HG02678 (cell line): ENCODE data around the gene AHSP.
"Not testable (repeated sequence)": the region's sequence is repeated elsewhere in the genome, so short reads cannot be mapped to it uniquely, and the experiment has no call there.

Source experiments
- ATAC-seq: cut with Tn5 transposase; IDR thresholded peaks from one replicate; pipeline ENCODE4 v1.9.1; 2021; ENCODE audit warnings: mild to moderate bottlenecking, moderate library complexity; ENCODE audit not compliant: unreplicated experiment

The AHSP gene

DNA sequence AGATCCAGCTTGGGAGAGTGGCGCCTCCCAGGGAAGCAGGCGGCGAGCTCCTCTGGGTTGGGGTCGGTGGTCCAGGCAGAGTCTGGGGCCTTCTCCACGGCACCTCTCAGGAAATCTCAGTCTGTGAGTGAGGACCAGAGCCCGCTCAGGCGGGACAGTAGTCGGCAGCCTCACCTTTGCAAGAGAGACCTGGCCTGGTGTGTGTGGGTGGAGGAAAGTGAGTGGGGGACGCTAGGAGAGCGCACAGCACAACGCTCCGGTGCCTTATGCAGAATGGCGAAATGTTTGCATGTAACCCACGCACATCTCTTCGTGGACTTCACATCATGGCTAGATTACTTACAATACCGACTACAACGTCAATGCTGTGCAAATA is 2.2 kb downstream of the AHSP start:
- no peak for ATAC-seq

DNA sequence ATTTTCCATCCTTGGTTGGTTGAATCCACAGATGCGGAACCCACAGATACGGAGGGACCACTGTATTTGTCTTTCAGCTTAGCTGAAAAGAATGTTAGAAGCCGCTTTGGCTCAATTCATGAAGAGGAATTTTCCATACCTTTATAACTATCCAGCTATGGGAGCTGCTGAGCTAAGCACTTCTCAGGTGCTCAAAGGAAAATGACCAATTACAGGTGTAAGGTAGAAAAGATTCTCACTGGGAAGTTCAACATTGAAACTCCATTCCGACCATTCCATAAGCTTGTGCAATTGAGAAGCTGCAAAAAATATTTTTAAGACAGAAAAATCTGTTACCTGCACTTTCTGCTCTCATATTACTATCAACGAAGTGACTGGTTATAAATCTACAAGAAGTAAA is 2.7 kb downstream of the AHSP start:
- ATAC-seq, result no peak

DNA sequence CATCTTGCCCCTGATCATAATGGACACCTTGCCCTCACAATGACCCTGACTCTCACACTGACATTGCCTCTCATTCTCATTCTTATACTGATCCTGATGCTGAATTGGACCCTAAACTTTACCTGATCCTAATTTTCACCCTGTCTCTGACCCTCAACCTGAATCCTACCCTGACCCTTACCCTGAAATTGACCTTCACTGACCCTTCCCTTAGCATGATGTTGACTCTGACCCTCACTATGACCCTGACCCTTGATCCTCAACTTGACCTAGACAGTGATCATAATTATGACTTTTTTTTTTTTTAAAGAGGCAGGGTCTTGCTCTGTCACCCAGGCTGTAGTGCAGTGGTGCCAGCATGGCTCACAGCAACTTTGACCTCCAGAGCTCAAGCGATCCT is 3.4 kb downstream of the AHSP start:
- ATAC-seq, result no peak

DNA sequence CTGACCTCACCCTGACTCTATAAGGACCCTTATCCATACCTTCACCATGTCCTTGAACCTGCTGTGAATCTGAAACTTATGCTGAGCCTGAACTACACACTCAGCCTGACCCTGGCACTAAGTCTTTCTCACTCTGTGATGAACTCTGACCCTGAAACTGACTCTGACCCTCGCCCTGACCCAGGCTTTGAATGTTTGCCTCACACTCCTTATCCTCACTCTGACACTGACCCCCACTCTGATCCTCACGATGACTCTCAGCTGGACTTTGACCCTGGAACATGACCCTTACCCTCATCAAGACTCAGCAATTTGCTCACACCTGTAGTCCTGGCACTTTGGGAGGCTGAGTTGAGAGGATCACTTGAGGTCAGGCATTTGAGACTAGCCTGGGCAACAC is 4.4 kb downstream of the AHSP start:
- no peak for ATAC-seq

- no peak for ATAC-seq
These were observed 5.2 kb downstream of the AHSP start for GRCh38 chr16:31532896-31533295.

GRCh38 chr16:31535737-31536136 is 8.0 kb downstream of the AHSP start:
- no peak for ATAC-seq

DNA sequence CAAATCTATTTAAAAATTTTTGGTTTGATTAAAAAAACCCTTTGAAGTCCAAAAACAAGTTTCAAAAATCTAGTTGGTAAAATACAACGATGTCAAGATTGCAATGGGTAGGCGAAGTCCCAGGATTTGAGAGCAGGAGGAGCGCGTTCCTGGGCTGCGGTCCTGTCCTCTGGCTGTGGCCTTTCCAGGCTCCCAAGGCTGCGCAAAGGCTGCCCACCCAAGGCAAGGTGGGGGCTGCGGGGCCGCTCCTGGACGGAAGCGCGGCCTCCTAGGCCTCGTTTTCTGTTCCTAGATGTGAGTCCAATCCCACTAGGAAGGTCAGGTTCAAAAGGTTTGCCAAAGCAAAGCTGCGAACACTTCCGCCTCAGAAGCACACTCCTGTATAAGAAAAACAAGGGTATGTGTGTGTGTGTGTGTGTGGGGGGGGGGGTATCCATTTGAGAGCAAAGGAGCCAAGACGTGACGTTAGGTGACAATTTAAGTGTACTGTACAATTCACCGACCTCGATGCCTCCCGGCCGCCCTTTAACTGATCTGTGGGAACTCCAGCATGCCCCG is 9.2 kb downstream of the AHSP start:
- ATAC-seq, result no peak

DNA sequence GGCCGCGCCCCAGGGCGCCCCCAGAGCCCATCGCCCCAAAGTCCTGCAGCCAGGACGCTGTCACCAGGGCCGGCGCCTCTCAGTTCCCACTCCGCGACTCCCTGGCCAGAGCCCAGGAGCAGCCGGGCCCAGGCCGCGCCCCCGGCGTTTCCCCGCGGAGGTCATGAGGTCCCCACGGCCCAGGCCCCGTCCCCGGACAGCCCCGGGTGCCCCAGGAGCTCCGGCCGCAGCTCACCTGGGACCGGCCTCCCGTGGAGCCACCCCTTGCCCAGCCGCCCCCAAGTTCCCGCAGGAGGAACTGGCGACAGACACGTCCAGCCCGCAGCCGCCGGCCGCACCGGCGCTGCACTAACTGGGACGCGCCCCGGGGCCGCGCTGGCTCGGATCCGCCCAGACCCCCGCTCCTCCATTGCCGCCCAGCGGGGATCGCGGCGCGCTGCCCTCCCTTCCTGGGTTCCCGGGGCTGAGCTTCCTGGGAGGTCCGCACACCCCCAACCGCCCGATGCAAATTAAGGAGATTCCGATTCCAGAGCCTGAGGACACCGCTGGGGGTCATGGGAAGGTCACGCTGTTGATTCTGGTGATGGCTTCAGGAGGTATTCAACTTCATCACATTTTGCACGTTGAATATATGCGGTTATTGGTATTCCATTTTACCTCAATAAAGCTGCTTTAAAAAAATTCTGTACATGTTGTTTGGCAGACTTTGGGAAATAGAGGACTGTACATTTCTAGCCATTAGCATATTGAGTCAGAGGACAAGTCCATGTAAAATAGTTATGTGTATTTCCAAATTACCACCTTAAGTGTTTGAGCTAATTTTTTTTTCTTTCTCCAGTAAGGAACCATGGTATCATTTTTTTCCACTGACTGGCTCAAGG is 9.9 kb downstream of the AHSP start:
- ATAC-seq, result no peak

DNA sequence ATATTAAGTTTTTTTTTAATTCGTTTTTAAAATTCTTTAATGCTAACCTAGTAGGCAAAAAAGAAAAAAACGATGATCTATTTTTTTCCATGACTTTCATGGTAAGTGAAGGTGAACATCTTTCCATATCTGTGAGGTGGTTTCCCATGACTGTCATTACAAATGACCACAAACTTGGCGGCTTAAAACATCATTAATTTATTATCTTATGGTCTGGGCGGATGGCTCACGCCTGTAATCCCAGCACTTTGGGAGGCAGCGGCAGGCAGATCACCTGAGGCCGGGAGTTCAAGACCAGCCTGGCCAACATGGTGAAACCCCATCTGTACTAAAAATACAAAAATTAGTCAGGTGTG is 10.5 kb downstream of the AHSP start:
- not testable (repeated sequence) for ATAC-seq

- not testable (repeated sequence) for ATAC-seq
These were observed 12.1 kb downstream of the AHSP start for GRCh38 chr16:31539762-31540161.

- ATAC-seq, result no peak
These were observed 15.1 kb downstream of the AHSP start for GRCh38 chr16:31542763-31543162.

- ATAC-seq, result no peak
These were observed 33.9 kb downstream of the AHSP start for GRCh38 chr16:31561426-31562233.

GRCh38 chr16:31568577-31569359 is 41.1 kb downstream of the AHSP start:
- no peak for ATAC-seq

GRCh38 chr16:31569360-31569717 is 41.6 kb downstream of the AHSP start:
- no peak for ATAC-seq

- ATAC-seq, result no peak
These were observed 45.1 kb downstream of the AHSP start for GRCh38 chr16:31572821-31573220.

DNA sequence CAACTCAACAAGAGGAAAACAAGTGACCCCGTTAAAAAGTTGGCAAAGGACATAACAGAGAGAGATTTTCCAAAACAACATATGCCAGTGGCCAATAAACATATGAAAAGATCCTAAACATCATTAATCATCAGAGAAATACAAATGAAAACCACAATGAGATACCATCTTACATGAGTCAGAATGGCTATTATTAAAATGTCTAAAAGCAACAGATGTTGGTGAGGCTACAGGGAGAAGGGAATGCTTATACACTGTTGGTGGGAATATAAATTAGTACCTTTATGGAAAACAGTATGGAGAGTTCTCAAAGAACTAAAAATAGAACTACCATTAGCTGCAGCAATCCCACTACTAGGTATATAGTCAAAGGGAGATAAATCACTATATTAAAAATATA is 46.5 kb downstream of the AHSP start:
- not testable (repeated sequence) for ATAC-seq

DNA sequence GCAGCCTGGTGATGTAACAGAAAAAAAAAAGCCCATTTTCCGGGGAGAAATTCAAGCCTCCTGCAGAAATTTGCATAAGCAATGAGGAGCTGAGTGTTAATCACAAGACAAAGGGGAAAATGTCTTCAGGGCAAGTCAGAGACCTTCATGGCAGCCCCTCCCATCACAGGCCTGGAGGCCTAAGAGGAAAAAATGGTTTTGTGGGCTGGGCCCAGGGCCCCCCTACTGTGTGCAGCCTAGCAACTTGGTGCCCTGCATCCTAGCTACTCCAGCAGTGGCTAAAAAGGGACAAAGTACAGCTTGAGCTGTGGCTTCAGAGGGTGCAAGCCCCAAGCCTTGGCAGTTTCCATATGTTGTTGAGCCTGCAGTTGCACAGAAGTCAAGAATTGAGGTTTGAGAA is 49.7 kb downstream of the AHSP start:
- no peak for ATAC-seq
